HepG2 (cell line): ENCODE measurements around the gene CNOT10. TPM values are rescaled to one million over a fixed set of nuclear protein-coding genes. Genes with fewer than 3 reads are reported as not detected.
A peak's percentile ranks its signal among the peaks of the same experiment; 100 is the strongest.

ENCODE experiments used
- GATAD2A ChIP-seq: IDR thresholded peaks from 2 replicates; pipeline ENCODE4 v1.6.1; 2016
- GLI4 ChIP-seq: sonication (generic); formaldehyde crosslinking; IDR thresholded peaks from 2 replicates; pipeline ENCODE4 v1.5.1; 2020; ENCODE audit warnings: missing genetic modification reagents, mild to moderate bottlenecking, moderate library complexity, borderline replicate concordance
- HOXD1 ChIP-seq: sonication (generic); formaldehyde crosslinking; IDR thresholded peaks from 2 replicates; pipeline ENCODE4 v1.5.0; 2020; ENCODE audit warnings: missing genetic modification reagents
- IRX3 ChIP-seq: sonication (generic); formaldehyde crosslinking; IDR thresholded peaks from 2 replicates; pipeline ENCODE4 v1.8.1; 2023; ENCODE audit warnings: mild to moderate bottlenecking, low read depth, missing genetic modification reagents, borderline replicate concordance
- KDM6A ChIP-seq: IDR thresholded peaks from 2 replicates; pipeline ENCODE4 v1.6.1; 2016; ENCODE audit warnings: low read depth
- KLF13 ChIP-seq: sonication (generic); formaldehyde crosslinking; IDR thresholded peaks from 2 replicates; pipeline ENCODE4 v1.4.0; 2020; ENCODE audit warnings: mild to moderate bottlenecking, missing genetic modification reagents
- KLF9 ChIP-seq: IDR thresholded peaks from 2 replicates; pipeline ENCODE4 v1.6.1; 2016; ENCODE audit warnings: low read depth
- LCORL ChIP-seq, 2 experiments: fragments of 450-650 bp in 1 of 2; sonication (generic) in 1 of 2; formaldehyde crosslinking in 1 of 2; IDR thresholded peaks; 2 replicates each; pipeline versions ENCODE4 v1.5.0 to v1.6.1; 2017 to 2020; ENCODE audit warnings: antibody characterized with exemption in 1 of 2, missing genetic modification reagents in 1 of 2
- MXI1 ChIP-seq: IDR thresholded peaks from 3 replicates; pipeline ENCODE4 v1.6.1; 2012; ENCODE audit warnings: low read depth, low read length, inconsistent platforms, borderline replicate concordance
- MYNN ChIP-seq: sonication (generic); formaldehyde crosslinking; IDR thresholded peaks from 2 replicates; pipeline ENCODE4 v1.4.0; 2020; ENCODE audit warnings: mild to moderate bottlenecking, low read depth, missing genetic modification reagents
- NBN ChIP-seq: fragments of 450-650 bp; conservative IDR thresholded peaks from 2 replicates; pipeline ENCODE4 v1.6.1; 2017
- PCBP2 ChIP-seq: fragments of 200-400 bp; formaldehyde crosslinking; optimal IDR thresholded peaks from 2 replicates; pipeline ENCODE3; 2018; ENCODE audit warnings: low read length, low read depth; ENCODE audit not compliant: poor library complexity, severe bottlenecking
- RBM22 ChIP-seq: fragments of 200-400 bp; formaldehyde crosslinking; optimal IDR thresholded peaks from 2 replicates; pipeline ENCODE3; 2017; ENCODE audit warnings: mild to moderate bottlenecking, low read length, moderate library complexity
- SALL2 ChIP-seq: sonication (generic); formaldehyde crosslinking; IDR thresholded peaks from 2 replicates; pipeline ENCODE4 v1.8.1; 2023; ENCODE audit warnings: mild to moderate bottlenecking, missing genetic modification reagents, inconsistent platforms
- SAP130 ChIP-seq: IDR thresholded peaks from 2 replicates; pipeline ENCODE4 v1.6.1; 2016; ENCODE audit warnings: low read depth
- SMARCC2 ChIP-seq: fragments of 450-650 bp; IDR thresholded peaks from 2 replicates; pipeline ENCODE4 v1.6.1; 2017; ENCODE audit warnings: antibody characterized with exemption, mild to moderate bottlenecking
- SRY ChIP-seq: sonication (generic); formaldehyde crosslinking; IDR thresholded peaks from 2 replicates; pipeline ENCODE4 v1.8.0; 2022; ENCODE audit warnings: mild to moderate bottlenecking, missing genetic modification reagents
- ZFY ChIP-seq: sonication (generic); formaldehyde crosslinking; IDR thresholded peaks from 2 replicates; pipeline ENCODE4 v1.4.0; 2020; ENCODE audit warnings: missing genetic modification reagents
- ZNF20 ChIP-seq: sonication (generic); formaldehyde crosslinking; IDR thresholded peaks from 2 replicates; pipeline ENCODE4 v1.4.0; 2020; ENCODE audit warnings: mild to moderate bottlenecking, moderate library complexity, missing genetic modification reagents
- ZNF232 ChIP-seq: sonication (generic); formaldehyde crosslinking; IDR thresholded peaks from 2 replicates; pipeline ENCODE4 v1.4.0; 2020; ENCODE audit warnings: missing genetic modification reagents, borderline replicate concordance
- ZNF253 ChIP-seq: sonication (generic); formaldehyde crosslinking; IDR thresholded peaks from 2 replicates; pipeline ENCODE4 v1.8.0; 2022; ENCODE audit warnings: mild to moderate bottlenecking, missing genetic modification reagents, borderline replicate concordance
- ZNF264 ChIP-seq: sonication (generic); formaldehyde crosslinking; IDR thresholded peaks from 2 replicates; pipeline ENCODE4 v1.4.0; 2020; ENCODE audit warnings: missing genetic modification reagents
- ZNF329 ChIP-seq: sonication (generic); formaldehyde crosslinking; IDR thresholded peaks from 2 replicates; pipeline ENCODE4 v1.9.0; 2021; ENCODE audit warnings: low read depth, mild to moderate bottlenecking, missing genetic modification reagents
- ZNF570 ChIP-seq: sonication (generic); formaldehyde crosslinking; IDR thresholded peaks from 2 replicates; pipeline ENCODE4 v1.4.0; 2020; ENCODE audit warnings: mild to moderate bottlenecking, missing genetic modification reagents, borderline replicate concordance
- ZNF816 ChIP-seq: sonication (generic); formaldehyde crosslinking; IDR thresholded peaks from 2 replicates; pipeline ENCODE4 v1.8.0; 2022; ENCODE audit warnings: missing genetic modification reagents, mild to moderate bottlenecking, borderline replicate concordance
- ZNF891 ChIP-seq: sonication (generic); formaldehyde crosslinking; IDR thresholded peaks from 2 replicates; pipeline ENCODE4 v1.5.0; 2020; ENCODE audit warnings: mild to moderate bottlenecking, missing genetic modification reagents
- polyA plus RNA-seq, 8 experiments: library from polyadenylated mRNA; depleted of rRNA in 3 of 8; stranded (reverse) in 7 of 8; unstranded in 1 of 8; fragments of >200 nt; fragmentation: Illumina TruSeq in 4 of 8; extraction: Trizol in 4 of 8; gene quantifications; 2 replicates each; pipeline versions ENCODE4 v1.2.1 to v1.2.3, GENCODE V29; 2011 to 2016; ENCODE audit warnings: low read depth in 4 of 8, missing spikeins in 1 of 8, mixed read lengths in 1 of 8; ENCODE audit not compliant: insufficient read depth in 1 of 8
- total RNA-seq, 5 experiments: library from RNA; depleted of rRNA; stranded (reverse); fragments of >200 nt; fragmentation: Illumina TruSeq; extraction: Trizol; gene quantifications; 2 replicates each; pipeline ENCODE4 v1.2.3, GENCODE V29; 2016; ENCODE audit warnings: low read depth in 1 of 5
- TF ChIP-seq, protein P1 (sequence below): IDR thresholded peaks from 2 replicates; pipeline ENCODE4 v1.6.1; 2016; ENCODE audit warnings: low read depth, borderline replicate concordance
- TF ChIP-seq, protein P2 (sequence below): sonication (generic); formaldehyde crosslinking; IDR thresholded peaks from 2 replicates; pipeline ENCODE4 v1.9.0; 2021; ENCODE audit warnings: missing genetic modification reagents, mild to moderate bottlenecking, borderline replicate concordance
- TF ChIP-seq, protein P3 (sequence below): sonication (generic); formaldehyde crosslinking; IDR thresholded peaks from 2 replicates; pipeline ENCODE4 v1.8.0; 2023; ENCODE audit warnings: mild to moderate bottlenecking, missing genetic modification reagents
- TF ChIP-seq, protein P4 (sequence below): sonication (generic); formaldehyde crosslinking; IDR thresholded peaks from 2 replicates; pipeline ENCODE4 v1.4.0; 2020; ENCODE audit warnings: mild to moderate bottlenecking, missing genetic modification reagents

CNOT10 gene
- total and polyA plus RNA-seq, 2 of the 13 experiments (the other 11 are each of a cell fraction or from before 2014, with no cell fraction given), result 21.2 to 34.1 TPM

DNA sequence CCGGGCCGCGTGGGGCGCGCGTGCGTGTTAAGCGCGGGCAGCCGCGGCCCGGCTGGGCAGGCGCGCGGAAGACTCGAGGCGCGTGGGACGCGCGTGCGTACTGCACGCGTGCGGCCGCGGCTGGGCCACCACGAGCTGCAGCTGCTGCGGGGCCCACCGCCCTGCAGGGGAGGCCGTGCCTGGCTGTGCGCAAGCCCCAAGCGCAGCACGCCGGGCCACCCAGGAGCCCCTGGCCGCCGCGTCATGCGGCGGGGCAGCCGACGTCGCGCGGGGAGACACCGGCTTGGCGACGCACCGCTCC lies 132.2 kb downstream of the CNOT10 start (continued):
- TF ChIP-seq, protein P1, sequence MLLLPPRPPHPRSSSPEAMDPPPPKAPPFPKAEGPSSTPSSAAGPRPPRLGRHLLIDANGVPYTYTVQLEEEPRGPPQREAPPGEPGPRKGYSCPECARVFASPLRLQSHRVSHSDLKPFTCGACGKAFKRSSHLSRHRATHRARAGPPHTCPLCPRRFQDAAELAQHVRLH (CRISPR knock-in tag), result no peak
- TF ChIP-seq ZNF264 (CRISPR knock-in tag) (0 out of 2 replicates have a peak, but pooled peaks have one; percentile 20), KLF9 (CRISPR knock-in tag) (no peak), HOXD1 (CRISPR knock-in tag) (no peak), ZNF570 (CRISPR knock-in tag) (no peak), PCBP2 (no peak), MYNN (CRISPR knock-in tag) (no peak), GATAD2A (CRISPR knock-in tag) (no peak), LCORL (IDR thresholded peaks at IDR 0.05) (no peak), LCORL (CRISPR knock-in tag; IDR thresholded peaks at IDR 0.05) (no peak), ZNF253 (CRISPR knock-in tag) (0 out of 2 replicates have a peak, but pooled peaks have one; percentile 33), SALL2 (CRISPR knock-in tag) (peak; percentile 19), GLI4 (CRISPR knock-in tag) (no peak), SMARCC2 (no peak), ZFY (CRISPR knock-in tag) (peak; percentile 5; the same call in 1 of the 2 replicates), SRY (CRISPR knock-in tag) (no peak), ZNF232 (0 out of 2 replicates have a peak, but pooled peaks have one; percentile 9), ZNF329 (CRISPR knock-in tag) (peak; percentile 63; the same call in 1 of the 2 replicates), MXI1 (0 out of 3 replicates have a peak, but pooled peaks have one; percentile 20), IRX3 (no peak), RBM22 (no peak), KLF13 (no peak), ZNF816 (CRISPR knock-in tag) (no peak), ZNF20 (CRISPR knock-in tag) (no peak), SAP130 (CRISPR knock-in tag) (no peak), NBN (no peak), KDM6A (CRISPR knock-in tag) (no peak), ZNF891 (no peak)
- TF ChIP-seq, protein P2, sequence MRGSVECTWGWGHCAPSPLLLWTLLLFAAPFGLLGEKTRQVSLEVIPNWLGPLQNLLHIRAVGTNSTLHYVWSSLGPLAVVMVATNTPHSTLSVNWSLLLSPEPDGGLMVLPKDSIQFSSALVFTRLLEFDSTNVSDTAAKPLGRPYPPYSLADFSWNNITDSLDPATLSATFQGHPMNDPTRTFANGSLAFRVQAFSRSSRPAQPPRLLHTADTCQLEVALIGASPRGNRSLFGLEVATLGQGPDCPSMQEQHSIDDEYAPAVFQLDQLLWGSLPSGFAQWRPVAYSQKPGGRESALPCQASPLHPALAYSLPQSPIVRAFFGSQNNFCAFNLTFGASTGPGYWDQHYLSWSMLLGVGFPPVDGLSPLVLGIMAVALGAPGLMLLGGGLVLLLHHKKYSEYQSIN, result no peak
- TF ChIP-seq, protein P3, sequence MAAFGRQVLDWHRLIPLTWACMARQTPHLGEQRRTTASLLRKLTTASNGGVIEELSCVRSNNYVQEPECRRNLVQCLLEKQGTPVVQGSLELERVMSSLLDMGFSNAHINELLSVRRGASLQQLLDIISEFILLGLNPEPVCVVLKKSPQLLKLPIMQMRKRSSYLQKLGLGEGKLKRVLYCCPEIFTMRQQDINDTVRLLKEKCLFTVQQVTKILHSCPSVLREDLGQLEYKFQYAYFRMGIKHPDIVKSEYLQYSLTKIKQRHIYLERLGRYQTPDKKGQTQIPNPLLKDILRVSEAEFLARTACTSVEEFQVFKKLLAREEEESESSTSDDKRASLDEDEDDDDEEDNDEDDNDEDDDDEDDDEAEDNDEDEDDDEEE (CRISPR knock-in tag), result no peak
- TF ChIP-seq, protein P4, sequence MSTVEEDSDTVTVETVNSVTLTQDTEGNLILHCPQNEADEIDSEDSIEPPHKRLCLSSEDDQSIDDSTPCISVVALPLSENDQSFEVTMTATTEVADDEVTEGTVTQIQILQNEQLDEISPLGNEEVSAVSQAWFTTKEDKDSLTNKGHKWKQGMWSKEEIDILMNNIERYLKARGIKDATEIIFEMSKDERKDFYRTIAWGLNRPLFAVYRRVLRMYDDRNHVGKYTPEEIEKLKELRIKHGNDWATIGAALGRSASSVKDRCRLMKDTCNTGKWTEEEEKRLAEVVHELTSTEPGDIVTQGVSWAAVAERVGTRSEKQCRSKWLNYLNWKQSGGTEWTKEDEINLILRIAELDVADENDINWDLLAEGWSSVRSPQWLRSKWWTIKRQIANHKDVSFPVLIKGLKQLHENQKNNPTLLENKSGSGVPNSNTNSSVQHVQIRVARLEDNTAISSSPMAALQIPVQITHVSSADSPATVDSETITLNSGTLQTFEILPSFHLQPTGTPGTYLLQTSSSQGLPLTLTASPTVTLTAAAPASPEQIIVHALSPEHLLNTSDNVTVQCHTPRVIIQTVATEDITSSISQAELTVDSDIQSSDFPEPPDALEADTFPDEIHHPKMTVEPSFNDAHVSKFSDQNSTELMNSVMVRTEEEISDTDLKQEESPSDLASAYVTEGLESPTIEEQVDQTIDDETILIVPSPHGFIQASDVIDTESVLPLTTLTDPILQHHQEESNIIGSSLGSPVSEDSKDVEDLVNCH (CRISPR knock-in tag), result no peak
